Measurements from ENCODE around the gene CCR2.

- TF ChIP-seq CTCF (IDR thresholded peaks at IDR 0.05): no peak
- no peak for TF ChIP-seq POLR2AphosphoS5 (IDR thresholded peaks at IDR 0.05)
- no peak for TF ChIP-seq POLR2A (IDR thresholded peaks at IDR 0.05; ENCODE audit: low read depth)
- TF ChIP-seq EP300 (IDR thresholded peaks at IDR 0.05): no peak
These were observed 27.7 kb downstream of the CCR2 start for GRCh38 chr3:46381625-46382024.
